OCI-LY1 (cell line): ENCODE measurements around the gene ME3.

ENCODE experiments used
- CTCF ChIP-seq: fragments of 200-600 bp; sonication (generic), shearing (Covaris generic); IDR thresholded peaks from 2 replicates; pipeline ENCODE4 v1.5.1; 2017; ENCODE audit warnings: mild to moderate bottlenecking, antibody characterized with exemption, low read length, moderate library complexity, mixed read lengths
- EZH2 ChIP-seq: fragments of 200-600 bp; sonication (generic), shearing (Covaris generic); IDR thresholded peaks from 2 replicates; pipeline ENCODE4 v1.8.0; 2017; ENCODE audit warnings: borderline replicate concordance, mixed run types, mild to moderate bottlenecking, antibody characterized with exemption, low read length, moderate library complexity, mixed read lengths

GRCh38 chr11:86483940-86484794, 188.2 kb downstream of the ME3 start:
- no peak for TF ChIP-seq CTCF
- TF ChIP-seq EZH2: no peak
